Dedifferentiated amniotic fluid mesenchymal stem cell (primary cell): ENCODE results near the gene MT1A.

Experiments
- DNase-seq: peaks from one replicate; pipeline ENCODE4 v3.0.0-alpha.2; 2016; ENCODE audit errors: extremely low spot score

MT1A gene

GRCh38 chr16:56631197-56631596, 7.3 kb upstream of the MT1A start:
- DNase-seq: no peak

- no peak for DNase-seq
Measured at GRCh38 chr16:56631832-56632155, 6.7 kb upstream of the MT1A start.

GRCh38 chr16:56632156-56632847, 6.2 kb upstream of the MT1A start, which contains the start of gene MT1M:
MT1M (plus strand) TSS chr16:56632659; CDS start chr16:56632732, 73 bp downstream.
- DNase-seq: no peak

GRCh38 chr16:56632848-56633365, 5.6 kb upstream of the MT1A start:
- DNase-seq: no peak

GRCh38 chr16:56633535-56633934, 4.9 kb upstream of the MT1A start:
- DNase-seq: no peak

- DNase-seq: no peak
Measured at GRCh38 chr16:56634715-56635440, 3.6 kb upstream of the MT1A start.

GRCh38 chr16:56635441-56635967, 3.0 kb upstream of the MT1A start:
- no peak for DNase-seq

GRCh38 chr16:56636616-56637413, 1.7 kb upstream of the MT1A start:
- DNase-seq: no peak

GRCh38 chr16:56639045-56639444, 579 bp downstream of the MT1A start:
- no peak for DNase-seq

GRCh38 chr16:56640076-56640475, 1.6 kb downstream of the MT1A start:
- no peak for DNase-seq

GRCh38 chr16:56641166-56641565, 2.7 kb downstream of the MT1A start:
- no peak for DNase-seq

- no peak for DNase-seq
Measured at GRCh38 chr16:56643080-56643778, 4.8 kb downstream of the MT1A start.

- no peak for DNase-seq
Measured at GRCh38 chr16:56643833-56644232, 5.4 kb downstream of the MT1A start.

- DNase-seq: no peak
Measured at GRCh38 chr16:56645311-56645710, 6.8 kb downstream of the MT1A start.

- no peak for DNase-seq
Measured at GRCh38 chr16:56645838-56646237, 7.4 kb downstream of the MT1A start.

- DNase-seq: no peak
Measured at GRCh38 chr16:56647641-56648431, 9.4 kb downstream of the MT1A start.

- DNase-seq: no peak
Measured at GRCh38 chr16:56649271-56649670, 10.8 kb downstream of the MT1A start.

GRCh38 chr16:56649820-56650219, 11.4 kb downstream of the MT1A start:
- DNase-seq: no peak

- no peak for DNase-seq
Measured at GRCh38 chr16:56651586-56651985, 13.1 kb downstream of the MT1A start, which contains the start of gene MT1B. MT1B (plus strand) TSS chr16:56651886; CDS start chr16:56651954, 68 bp downstream.

GRCh38 chr16:56652600-56652999, 14.1 kb downstream of the MT1A start:
- no peak for DNase-seq

- no peak for DNase-seq
Measured at GRCh38 chr16:56653218-56653617, 14.8 kb downstream of the MT1A start.
